GM11168 (cell line): ENCODE measurements around the gene DNAH8.
"Not testable (repeated sequence)": the region's sequence is repeated elsewhere in the genome, so short reads cannot be mapped to it uniquely, and the experiment has no call there.

Experiments used
- in situ Hi-C: fragments of 300-500 bp; cut with MboI; formaldehyde crosslinking; loops from one replicate; pipeline ENCODE4 v1.12.0; 2022; ENCODE audit warnings: low sequenced_read_pairs; ENCODE audit not compliant: unreplicated experiment

DNAH8 gene

DNA sequence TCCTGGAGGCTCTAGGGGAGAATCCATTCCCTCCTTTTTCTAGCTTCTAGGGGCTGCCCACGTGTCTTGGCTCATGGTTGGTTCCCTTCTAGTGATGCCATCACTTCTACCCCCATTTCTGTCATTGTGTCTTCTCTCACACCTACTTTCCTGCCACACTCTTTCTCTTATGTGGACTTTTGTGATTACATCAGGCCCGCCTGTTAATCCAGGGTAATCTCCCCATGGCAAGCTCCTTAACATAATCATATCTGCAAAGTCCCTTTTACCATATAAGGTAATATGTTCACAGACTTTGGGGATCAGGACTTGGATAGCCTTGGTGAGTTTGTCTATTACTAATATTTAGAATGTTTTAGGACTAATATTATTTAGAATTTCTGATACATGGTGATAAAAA is 111.9 kb downstream of the DNAH8 start:
- in situ Hi-C loops = no loop called here

DNA sequence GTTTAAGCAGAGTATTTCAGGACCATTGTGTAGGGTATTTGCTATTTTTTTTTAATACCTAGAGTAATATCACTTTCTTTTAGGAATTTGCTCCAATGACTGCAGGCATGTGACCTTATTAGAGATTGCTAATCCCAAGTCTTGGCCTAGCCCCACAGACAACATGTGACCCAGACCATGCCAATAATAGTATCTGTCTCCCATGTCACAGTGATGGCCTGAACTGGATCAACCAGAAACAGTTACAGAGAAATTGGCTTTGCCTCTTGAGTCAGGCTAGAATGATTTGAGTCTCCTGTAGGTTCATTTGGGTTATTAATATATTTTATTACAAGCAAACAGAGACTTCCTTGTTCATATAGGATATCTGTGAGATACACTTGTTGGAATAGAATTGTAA is 116.8 kb downstream of the DNAH8 start:
- in situ Hi-C loops = no loop called here

DNA sequence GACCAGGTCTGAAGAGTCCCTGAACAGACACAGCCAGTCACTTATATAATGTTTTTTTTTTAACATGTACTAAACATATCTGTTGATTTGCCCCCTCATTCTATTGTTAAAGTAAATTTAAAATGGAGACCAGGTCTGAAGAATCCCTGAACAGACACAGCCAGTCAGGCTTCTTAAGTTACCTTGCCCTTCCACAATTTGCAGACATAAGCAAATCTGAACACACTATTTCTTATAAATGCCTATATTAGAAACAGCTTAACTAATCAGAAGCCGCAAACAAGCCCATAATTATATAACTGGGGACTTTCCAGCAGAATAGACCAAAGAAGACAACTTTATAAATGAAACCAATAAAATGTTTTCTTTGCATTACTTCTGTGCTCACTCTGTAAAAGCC is 118.2 kb downstream of the DNAH8 start:
- in situ Hi-C loops = no loop called here

DNA sequence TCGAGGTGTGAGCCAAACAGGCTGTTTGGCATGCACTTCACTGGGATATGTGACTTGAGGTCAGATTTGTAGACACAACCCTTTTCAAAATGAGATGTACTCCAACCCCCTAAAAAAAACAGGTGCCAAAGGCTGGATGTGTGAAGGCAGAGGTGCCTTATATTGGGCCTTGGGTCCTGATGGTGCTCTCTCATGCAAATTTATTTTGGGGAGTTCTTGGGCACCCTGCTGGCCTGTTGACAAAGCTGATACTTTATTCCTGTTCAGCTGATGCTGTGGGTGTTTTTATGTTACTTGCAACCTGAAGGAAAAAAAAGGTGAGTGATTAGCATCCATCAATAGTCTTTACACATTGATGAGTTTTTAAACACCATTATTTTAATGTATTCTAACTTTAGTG is 121.5 kb downstream of the DNAH8 start:
- in situ Hi-C loops = no loop called here

DNA sequence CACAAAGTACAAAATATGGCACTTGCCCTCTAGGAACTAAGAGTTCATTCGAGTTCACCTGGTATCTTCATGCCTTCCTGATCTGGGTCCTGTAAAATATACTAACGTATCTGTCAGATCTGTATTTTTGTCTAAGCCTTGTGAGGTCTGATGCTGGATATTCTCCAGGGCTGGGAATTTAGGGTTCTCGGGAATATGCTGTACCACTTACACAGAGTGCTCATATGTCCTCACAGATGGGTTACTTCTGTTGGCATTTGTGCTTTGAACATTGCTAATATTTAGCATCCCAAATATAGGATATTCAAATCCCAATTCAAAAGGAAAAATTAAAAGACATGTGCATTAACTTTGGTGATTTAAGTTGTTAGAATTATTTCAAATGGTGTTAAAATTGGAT is 122.0 kb downstream of the DNAH8 start:
- in situ Hi-C loops = no loop called here

DNA sequence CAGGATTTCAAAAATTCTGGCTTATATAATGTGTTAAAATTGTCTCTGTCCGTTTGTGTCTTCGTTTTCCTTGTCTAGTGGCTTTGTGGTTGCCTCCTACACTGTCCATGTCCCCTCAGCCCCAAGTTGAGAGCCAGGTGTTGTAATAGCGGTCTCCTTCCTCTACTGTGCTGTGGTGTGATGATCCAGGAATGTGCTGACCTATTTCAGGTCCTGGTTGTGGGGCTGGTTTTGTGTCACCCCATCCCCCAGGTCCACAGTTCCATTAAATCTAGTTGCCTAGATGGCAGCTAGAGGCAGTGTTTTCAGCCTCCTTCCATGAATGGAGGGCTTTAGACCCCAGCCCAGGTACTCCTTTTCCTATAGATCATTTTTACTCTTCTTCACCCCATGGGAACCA is 128.7 kb downstream of the DNAH8 start:
- in situ Hi-C loops = no loop called here

DNA sequence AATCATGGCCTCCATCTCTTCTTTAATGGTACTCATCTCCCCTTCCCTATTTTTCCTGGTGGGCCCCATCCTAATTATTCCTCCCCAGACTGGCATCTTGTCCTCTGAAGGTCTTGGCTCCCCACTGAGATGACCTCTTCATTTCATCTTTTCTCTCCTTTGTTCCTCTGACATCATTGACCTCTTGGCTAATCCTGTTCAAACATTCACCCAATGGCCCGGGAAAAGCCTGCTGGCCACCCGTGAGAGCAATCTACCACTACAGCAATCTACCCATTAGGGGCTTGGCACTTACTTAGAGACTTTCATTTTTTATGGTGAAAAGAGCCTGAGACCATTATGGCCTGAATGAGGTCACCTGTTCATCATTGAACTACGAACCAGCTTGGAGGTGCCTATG is 130.8 kb downstream of the DNAH8 start:
- in situ Hi-C loops = no loop called here

DNA sequence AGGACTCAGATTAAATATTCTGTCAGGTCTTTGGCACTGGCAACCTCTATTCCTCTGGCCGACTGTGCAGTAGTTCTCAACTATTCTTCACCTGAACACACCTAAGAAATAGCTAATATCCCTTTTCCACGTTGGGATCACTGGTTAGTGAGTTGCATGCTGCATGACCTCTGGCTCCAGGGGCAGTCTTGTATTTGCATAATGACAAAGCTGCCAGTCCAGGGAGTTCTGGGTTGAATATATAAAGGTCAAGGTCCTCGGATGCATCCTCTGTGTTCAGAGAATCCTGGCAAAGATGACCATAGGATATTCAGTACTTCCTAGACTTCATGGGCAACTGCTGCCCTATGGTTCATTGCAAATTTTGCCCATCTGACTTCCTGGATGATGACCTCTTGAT is 131.2 kb downstream of the DNAH8 start:
- in situ Hi-C loops = no loop called here

DNA sequence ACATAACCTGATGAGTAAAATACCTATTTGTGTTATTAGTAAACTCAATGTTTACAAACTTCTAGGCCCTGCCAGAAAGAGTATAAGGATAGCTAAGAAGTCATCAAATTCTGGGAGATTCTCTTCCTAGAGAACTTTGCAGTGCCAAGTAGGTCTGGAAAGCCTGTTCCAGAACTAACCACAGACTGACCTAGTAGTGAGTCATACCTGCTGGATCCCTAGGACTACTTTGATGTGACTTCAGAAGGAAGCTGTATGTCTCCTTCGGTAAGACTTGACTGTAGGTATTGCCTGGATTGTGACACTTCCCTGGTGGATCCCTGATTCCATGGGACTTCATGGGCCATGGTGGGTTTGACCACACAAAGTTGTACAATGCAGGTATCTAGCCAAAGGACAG is 131.7 kb downstream of the DNAH8 start:
- in situ Hi-C loops = no loop called here

DNA sequence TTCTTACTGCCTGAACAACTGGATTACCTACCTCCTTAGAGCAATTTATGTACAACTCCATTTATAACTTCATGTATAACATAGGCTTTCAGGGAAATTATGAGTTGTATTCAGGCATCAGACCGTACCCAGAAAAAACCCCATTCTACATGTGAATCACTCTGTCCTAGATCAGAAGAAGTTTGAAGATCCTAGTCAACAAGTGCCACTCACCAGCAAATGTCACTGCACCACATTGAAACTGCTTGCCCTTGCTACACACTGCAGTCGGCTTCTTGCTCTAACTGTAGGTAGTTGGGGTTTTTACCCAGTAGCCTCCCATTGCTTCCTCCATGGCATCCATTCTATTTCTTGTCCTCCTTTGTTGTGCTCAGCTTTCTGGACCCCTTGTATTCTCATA is 132.4 kb downstream of the DNAH8 start:
- in situ Hi-C loops = no loop called here

DNA sequence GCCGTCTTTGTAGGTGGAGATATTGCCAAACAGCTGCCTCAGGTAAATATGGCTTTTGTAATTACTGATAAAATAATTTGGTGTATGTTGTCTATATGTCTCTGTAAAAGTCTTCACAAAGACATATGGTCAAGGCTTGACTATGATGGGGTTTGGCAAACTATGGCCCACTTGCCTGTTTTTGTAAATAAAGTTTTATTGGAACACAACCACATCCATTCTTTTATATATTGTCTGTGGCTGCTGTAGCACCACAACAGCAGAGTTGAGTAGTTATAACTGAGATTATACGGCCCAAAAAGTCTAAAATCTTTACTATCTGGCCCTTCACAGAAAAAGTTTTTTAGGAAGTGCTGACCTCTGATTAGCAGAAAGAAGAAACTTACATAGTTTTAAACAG is 133.6 kb downstream of the DNAH8 start:
- in situ Hi-C loops = no loop called here

DNA sequence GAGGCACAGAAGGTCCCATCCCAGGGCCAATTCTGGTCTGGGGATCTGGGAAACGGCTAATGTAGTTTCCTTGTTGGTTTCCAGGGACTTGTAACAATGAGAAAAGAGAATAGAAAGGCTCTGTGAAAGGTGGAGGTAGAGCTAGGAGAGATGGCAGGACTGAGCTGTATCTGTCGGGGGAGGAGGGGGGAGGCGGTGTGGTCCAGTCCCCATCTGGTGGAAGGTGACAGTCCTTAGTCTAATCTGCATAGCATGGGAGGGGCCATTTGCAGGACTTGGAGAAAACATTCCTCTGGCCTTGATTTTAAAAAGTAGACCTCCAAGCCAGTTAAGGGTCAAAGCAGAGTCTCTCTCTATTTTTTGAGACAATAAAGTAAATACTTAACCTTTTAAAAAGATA is 137.1 kb downstream of the DNAH8 start:
- in situ Hi-C loops = no loop called here

DNA sequence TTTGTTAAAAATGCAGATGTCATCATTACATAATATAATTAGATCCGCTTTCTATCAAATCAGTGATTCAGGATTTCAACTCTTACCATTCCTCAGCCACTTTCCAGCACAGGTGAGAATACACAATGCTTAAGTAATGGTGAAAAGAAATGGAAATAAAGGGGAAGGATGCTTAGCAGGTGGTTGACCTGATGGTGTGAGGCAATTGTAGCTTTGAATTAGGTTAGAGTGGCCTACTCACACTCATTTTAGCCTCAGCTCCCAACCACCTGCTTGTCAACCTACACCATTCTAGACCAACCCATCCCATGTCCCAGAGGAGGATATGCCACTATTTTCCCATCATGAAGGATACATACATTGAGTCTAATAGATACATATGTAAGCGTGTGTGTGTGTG is 138.1 kb downstream of the DNAH8 start:
- in situ Hi-C loops = no loop called here

DNA sequence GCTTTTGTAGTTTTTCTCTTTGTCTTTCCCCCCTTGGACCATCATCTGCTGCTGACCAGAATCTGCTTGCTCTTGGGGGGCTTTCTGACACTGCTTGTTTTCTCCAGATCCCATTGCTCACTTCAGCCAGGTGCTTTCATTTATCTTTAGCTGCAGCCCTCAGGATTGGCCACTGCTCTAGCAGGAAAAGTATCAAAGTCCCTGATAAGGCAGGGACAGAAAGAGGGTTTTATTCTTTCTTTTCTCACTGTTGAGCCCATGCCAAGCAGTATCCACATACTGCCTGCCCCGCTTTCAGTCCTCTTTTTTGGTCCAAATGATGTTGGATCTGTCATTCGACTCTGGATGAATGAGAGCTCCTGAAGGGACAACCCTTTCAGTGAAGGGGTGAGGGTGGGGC is 141.4 kb downstream of the DNAH8 start:
- in situ Hi-C loops = no loop called here

DNA sequence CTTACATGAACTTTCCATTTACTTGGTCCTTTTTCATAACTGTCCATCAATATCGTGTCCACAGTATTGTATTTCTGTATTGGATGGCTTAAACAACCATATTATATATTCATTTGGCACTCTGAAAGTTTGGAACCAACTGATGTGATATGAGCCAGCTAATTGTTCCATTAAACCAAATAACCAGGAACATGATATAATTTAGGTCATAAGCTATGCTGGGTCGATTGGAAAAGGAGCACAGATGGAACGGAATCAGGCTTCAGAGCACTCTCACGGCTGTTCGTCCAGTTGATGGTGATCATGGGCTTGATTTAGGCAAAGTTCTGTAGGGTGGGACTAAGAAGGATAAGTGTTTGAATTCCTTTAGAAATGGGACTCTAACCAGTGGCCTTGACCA is 142.7 kb downstream of the DNAH8 start:
- in situ Hi-C loops = no loop called here

DNA sequence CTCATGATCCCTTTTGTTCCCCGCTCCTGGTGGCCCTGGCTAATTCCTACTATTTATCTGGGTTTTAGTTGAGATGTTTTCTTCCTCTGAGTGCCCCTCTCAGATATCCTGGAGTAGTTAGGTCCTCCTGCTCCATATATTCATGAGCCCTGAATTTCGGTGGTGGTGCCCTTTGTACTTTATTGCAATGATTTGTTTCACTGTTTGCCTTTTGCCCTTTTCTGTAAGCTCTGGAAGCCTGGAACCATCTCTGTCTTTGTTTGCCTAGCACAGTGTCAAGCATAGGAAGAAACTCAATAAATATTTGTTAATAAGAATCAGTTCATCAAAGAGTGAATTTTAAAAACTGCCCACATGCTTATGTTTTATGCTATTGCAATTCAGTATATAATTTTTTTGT is 144.9 kb downstream of the DNAH8 start:
- in situ Hi-C loops = no loop called here

DNA sequence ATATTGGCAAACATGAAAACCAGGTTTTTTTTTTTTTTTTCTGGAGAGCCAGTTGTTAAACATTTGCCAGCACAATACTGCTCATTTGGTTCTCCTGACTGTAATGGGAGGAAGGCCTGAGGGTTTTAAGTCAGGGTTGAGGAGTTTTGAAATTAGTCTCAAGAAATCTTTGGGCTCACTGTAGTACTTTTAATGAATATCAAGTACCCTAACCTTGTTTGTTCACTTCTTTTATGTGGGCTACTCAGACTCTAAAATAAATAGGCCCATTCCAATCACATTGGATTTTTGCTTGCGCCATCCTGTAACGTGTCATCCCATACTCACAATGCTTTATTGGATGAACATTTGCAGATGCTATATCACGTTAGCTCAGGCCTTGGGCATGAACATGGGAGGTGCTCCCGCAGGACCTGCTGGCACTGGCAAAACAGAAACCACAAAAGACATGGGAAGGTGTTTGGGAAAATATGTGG is 146.9 kb downstream of the DNAH8 start:
- in situ Hi-C loops = no loop called here

DNA sequence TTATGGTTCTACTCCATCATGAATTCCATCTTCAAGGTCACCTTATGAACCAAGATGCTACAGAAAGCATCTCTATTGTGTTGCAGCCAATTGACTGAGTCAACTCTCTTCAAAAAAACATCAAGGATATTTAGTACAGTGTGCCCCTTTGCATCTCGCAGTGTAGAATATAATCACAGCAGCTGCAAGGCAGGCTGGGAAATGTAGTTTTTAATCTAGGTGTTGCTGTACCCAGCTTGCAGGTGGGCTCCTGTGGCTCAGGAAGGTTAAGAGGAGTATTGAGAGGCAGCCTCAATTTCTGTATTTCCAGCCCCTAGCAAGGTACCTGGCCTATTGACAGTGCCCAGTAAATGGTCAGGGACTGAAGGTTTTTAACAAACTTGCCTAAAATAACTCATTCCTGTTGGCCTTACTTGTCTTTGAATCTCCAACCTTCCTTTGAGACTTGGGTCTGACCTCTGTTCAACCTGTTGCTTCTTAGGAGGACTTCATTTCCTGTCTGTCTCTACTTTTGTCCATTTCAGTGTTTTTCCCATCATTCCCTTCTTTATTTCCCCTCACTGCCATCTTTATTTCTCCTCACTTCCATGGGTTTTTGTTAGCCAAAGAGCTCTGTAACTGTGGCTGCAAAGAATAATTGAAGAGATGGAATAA is 150.5 kb downstream of the DNAH8 start:
- in situ Hi-C loops = no loop called here

DNA sequence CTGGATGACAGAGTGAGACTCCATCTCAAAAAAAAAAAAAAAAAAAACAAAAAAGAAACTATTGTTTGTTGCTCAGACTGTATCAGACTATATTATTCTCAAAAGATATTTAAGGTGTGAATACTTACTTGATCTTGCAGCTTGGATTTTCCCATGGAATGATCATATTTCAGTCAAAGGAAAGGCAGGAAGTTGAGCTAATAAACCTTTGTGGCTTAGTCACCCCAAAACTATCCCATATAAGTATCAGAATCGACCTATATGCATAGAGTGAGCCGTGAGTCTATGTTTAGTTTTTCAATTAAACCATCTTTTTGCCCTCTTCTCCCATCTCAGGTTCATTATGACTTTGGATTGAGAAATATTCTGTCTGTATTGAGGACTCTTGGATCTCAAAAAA is 152.6 kb downstream of the DNAH8 start:
- in situ Hi-C loops = no loop called here

DNA sequence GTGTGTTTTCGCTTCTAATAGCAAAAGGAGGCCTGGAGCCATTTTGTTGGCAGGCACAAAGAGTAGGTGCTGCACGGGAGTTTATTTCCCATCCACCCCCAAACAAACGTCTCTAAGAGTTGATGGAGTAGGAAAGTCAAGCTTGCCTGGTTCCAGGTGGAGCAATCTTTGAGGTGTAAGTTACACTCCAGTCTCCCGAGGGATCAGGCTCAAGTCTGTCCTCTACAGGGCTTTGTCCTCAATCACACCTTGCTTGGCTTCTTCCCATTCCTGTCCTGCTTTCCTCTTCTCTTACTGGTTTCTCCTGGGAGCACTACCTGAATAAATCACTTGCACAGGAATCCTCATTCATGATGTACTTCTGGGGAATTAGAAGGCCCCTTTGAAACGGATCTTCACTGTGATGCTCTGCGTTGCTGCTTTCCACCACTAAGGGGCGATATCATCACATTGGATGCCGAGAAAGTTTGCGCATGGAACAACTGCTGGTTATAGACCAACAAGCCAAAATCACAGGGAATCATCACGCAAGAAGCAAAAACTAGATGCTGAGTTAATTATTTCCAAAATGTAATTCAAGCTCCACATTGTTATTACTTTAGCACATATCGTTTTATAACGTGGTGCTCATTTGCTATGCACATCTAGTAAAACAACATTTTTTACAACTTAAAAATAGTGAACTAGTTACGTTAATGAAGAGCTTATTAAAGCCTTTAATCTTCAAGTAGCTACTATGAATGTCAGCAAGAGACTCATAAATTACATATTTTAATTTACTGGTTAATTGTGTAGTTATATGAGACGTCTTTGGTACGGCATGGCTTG is 156.8 kb downstream of the DNAH8 start:
- in situ Hi-C loops = no loop called here

DNA sequence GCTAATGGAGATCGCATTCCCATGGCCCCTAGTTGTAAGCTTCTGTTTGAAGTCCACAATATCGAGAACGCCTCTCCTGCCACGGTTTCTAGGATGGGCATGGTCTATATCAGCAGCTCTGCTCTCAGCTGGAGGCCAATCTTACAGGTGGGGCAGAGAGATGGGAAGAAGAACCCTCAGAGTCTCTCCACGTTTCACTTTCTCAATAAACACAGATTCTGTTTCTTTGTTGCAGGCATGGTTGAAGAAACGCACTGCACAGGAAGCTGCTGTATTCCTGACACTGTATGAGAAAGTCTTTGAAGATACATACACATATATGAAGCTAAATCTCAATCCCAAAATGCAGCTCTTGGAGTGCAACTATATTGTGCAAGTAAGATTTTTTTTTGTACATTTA is 157.9 kb downstream of the DNAH8 start:
- in situ Hi-C loops = no loop called here

DNA sequence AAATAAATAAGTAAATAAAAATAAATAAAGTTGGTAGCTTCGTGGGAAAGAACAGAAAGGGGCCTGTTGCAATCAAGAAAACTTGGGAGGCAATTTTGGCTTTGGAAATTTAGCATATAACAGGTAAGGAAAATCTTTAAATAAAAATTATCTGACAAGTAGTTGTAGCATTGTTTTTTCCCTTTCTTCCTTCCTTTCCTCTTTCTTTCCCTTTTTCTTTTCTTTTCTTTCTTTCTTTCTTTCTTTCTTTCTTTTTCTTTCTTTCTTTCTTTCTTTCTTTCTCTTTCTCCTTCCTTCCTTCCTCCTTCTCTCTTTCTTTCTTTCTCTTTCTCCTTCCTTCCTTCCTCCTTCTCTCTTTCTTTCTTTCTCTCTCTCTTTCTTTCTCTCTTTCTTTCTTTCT is 158.7 kb downstream of the DNAH8 start:
- in situ Hi-C loops = not testable (repeated sequence)
